T-cell (primary cell): Measurements from ENCODE around the gene BABAM2. TPM values are rescaled to one million over a fixed set of nuclear protein-coding genes. Genes with fewer than 3 reads are reported as not detected.
"Not testable (repeated sequence)": the region's sequence is repeated elsewhere in the genome, so short reads cannot be mapped to it uniquely, and the experiment has no call there.

Experiments used
- ATAC-seq, 4 experiments: fragments of 200-7000 bp in 3 of 4; fragments of 150-1000 bp in 1 of 4; cut with Tn5 transposase; replicated peaks in 1 of 4; 1 replicate in 3 of 4; 2 replicates in 1 of 4; pipeline ENCODE4 v1.10.0; 2021; ENCODE audit warnings: moderate library complexity in 3 of 4, mild to moderate bottlenecking in 2 of 4, moderate number of reproducible peaks in 1 of 4
- CTCF ChIA-PET, 2 donors: fragments of 300-600 bp; sonication (Branson Sonifier 250); formaldehyde crosslinking; loops; one replicate each; lab custom pipeline; 2022; ENCODE audit warnings: antibody characterized with exemption in 2 of 2; lab: Charles Lee
- POLR2A ChIA-PET, 2 donors: fragments of 300-600 bp; sonication (Branson Sonifier 250); formaldehyde crosslinking; loops; one replicate each; lab custom pipeline; 2022; ENCODE audit warnings: antibody characterized with exemption in 2 of 2; lab: Charles Lee
- DNase-seq, 35 experiments: peaks; one replicate each; pipeline versions ENCODE4 v3.0.0 to v3.0.0-alpha.2; 2013 to 2023
- H3K27ac ChIP-seq: one replicate; pipeline ENCODE4 v1.5.1; 2013; ENCODE audit warnings: low read length
- H3K27me3 ChIP-seq, 2 experiments: replicated peaks in 1 of 2; 1 replicate in 1 of 2; 2 replicates in 1 of 2; pipeline versions ENCODE4 v1.6.1 to v1.7.0; 2013; ENCODE audit warnings: low read length in 1 of 2, mixed read lengths in 1 of 2; ENCODE audit not compliant: control insufficient read depth in 2 of 2, insufficient read depth in 2 of 2; ENCODE audit errors: extremely low read depth in 1 of 2
- H3K36me3 ChIP-seq, 2 donors: 1 replicate in 1 of 2; 2 replicates in 1 of 2; pipeline versions ENCODE4 v1.6.1 to v1.7.0; 2013; ENCODE audit warnings: low read length in 1 of 2; ENCODE audit not compliant: control insufficient read depth in 2 of 2, insufficient read depth in 1 of 2; ENCODE audit errors: extremely low read depth in 1 of 2
- H3K4me1 ChIP-seq, 2 experiments: 1 replicate in 1 of 2; 2 replicates in 1 of 2; pipeline versions ENCODE4 v1.6.1 to v1.7.0; 2013; ENCODE audit warnings: low read length in 2 of 2, mixed read lengths in 1 of 2; ENCODE audit not compliant: insufficient read depth in 2 of 2, control insufficient read depth in 1 of 2; ENCODE audit errors: extremely low read depth in 1 of 2
- H3K4me3 ChIP-seq, 2 donors: 1 replicate in 1 of 2; 2 replicates in 1 of 2; pipeline versions ENCODE4 v1.5.1 to v1.7.0; 2013; ENCODE audit warnings: mild to moderate bottlenecking in 2 of 2, low read length in 1 of 2, moderate library complexity in 1 of 2; ENCODE audit not compliant: control insufficient read depth in 1 of 2; ENCODE audit errors: extremely low read depth in 1 of 2
- H3K9me3 ChIP-seq: 2 replicates; pipeline ENCODE4 v1.7.0; 2013
- H3K27ac Mint-ChIP-seq, 2 donors: one replicate each; pipeline ENCODE4 v1.8.0; 2020 to 2021; ENCODE audit warnings: mild to moderate bottlenecking in 2 of 2, mixed read lengths in 2 of 2
- H3K27me3 Mint-ChIP-seq, 2 donors: one replicate each; pipeline ENCODE4 v1.8.0; 2021 to 2022; ENCODE audit warnings: mixed read lengths in 2 of 2
- H3K36me3 Mint-ChIP-seq: one replicate; pipeline ENCODE4 v1.8.0; 2021; ENCODE audit warnings: mixed read lengths
- H3K4me1 Mint-ChIP-seq, 3 donors: one replicate each; pipeline ENCODE4 v1.8.0; 2020 to 2022; ENCODE audit warnings: mixed read lengths in 3 of 3, mild to moderate bottlenecking in 1 of 3
- H3K4me3 Mint-ChIP-seq, 3 donors: one replicate each; pipeline ENCODE4 v1.8.0; 2020 to 2022; ENCODE audit warnings: mild to moderate bottlenecking in 3 of 3, mixed read lengths in 3 of 3, moderate library complexity in 3 of 3
- H3K9me3 Mint-ChIP-seq, 3 donors: one replicate each; pipeline ENCODE4 v1.8.0; 2020 to 2022; ENCODE audit warnings: mixed read lengths in 3 of 3
- WGBS: methylation state at CpG from one replicate; pipeline ENCODE4 v1.1.5; 2013; ENCODE audit warnings: missing lambda C conversion rate; ENCODE audit not compliant: insufficient coverage; 5-methylcytosine and 5-hydroxymethylcytosine counted together
- total RNA-seq, 35 experiments: library from RNA in 6 of 35; stranded (reverse) in 6 of 35; fragments of 120-200 nt in 1 of 35; gene quantifications; one replicate each; pipeline versions ENCODE4 v1.2.1 to v1.2.4 and lab custom pipeline; 2013 to 2026

BABAM2 gene
- total RNA-seq, 5 donors from 2014 or later (not counting 1 experiment from before 2014, with no cell fraction given), result 28.4 to 45.2 (median 37.4) TPM

DNA sequence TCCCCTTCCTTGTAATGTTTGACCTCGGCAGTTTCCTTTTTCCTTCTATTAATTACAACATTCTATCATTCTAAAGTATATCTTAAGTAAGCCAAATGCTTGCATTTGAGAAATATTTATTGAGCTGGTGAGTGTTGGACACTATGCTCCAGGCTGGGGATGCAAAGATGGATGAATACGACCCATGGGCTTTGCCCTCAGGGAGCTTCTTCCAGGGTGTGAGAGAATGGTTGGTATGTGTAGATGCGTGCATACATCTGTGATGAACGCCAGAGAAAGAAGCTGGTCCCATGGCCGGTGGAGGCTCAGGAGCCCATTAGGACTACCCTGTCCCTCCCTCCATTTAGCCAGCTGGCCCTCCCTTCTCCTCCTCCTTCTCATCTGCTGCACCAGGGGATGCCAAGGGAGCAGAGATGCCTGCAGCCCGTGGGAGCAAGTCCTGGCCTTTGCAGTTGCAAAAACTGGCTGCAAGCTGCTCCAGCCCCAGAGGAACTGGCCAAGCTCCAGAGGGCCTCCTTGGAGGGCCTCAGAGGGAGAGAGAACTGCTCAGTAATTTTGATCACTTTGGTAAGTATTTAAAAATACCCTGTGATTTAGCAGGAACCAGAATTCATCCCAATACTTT lies 436.5 kb downstream of the BABAM2 start:
- H3K36me3 ChIP-seq, result no peaks in the 10 kb centered on the region
- H3K9me3 ChIP-seq, result no peaks in the 10 kb centered on the region
- H3K4me1 Mint-ChIP-seq, result peaks cover 4 to 16% (median 4%) of the 10 kb centered on the region in 3 donors
- no peak overlapping the region for H3K27ac ChIP-seq
- POLR2A ChIA-PET, result interaction anchor here in 1 of 2 donors (0.5 kb wide), 1 partner anchor 74 kb away, joined by 3 read pairs; no protein-coding TSS in a partner anchor
- ATAC-seq (no peak), DNase-seq (no peak)
- H3K27me3 ChIP-seq, result no peaks in the 10 kb centered on the region
- H3K9me3 Mint-ChIP-seq, result no peaks in the 10 kb centered on the region
- CTCF ChIA-PET, result no interaction called here
- H3K27me3 Mint-ChIP-seq, result no peaks in the 10 kb centered on the region
- H3K4me1 ChIP-seq, result no peaks in the 10 kb centered on the region
- H3K4me3 ChIP-seq, result no peak overlapping the region
- WGBS, result 86% methylated on average over 2 of the region's 6 CpGs
- H3K36me3 Mint-ChIP-seq, result peaks cover 36% of the 10 kb centered on the region
- H3K4me3 Mint-ChIP-seq, result no peak overlapping the region
- no peak overlapping the region for H3K27ac Mint-ChIP-seq

DNA sequence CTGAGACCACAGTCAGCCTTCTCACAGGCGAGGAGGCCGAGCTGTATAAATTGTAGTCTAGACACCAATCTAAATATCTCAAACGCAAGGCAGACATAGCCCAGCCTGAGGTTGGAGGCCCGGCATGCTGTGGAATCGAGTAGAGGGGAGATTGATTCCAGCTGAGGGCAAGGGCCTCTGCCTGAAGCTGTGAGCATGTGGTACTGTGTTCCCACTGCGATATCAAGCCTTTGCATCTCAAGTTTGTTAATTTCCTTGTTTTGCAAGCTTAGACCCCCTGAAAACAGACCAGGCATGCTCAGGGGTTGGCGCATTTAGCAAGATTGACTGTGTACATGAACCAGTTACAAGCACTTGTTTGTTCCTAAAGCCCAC lies 437.0 kb downstream of the BABAM2 start:
- H3K4me1 Mint-ChIP-seq, result peaks cover 4 to 16% (median 4%) of the 10 kb centered on the region in 3 donors
- Histone ChIP-seq H3K27me3 (no peaks in the 10 kb centered on the region), H3K4me3 (no peak overlapping the region), H3K4me1 (no peaks in the 10 kb centered on the region), H3K36me3 (no peaks in the 10 kb centered on the region), H3K27ac (no peak overlapping the region), H3K9me3 (no peaks in the 10 kb centered on the region)
- CTCF ChIA-PET, result no interaction called here
- no peaks in the 10 kb centered on the region for H3K9me3 Mint-ChIP-seq
- DNase-seq, result no peak
- POLR2A ChIA-PET, result no interaction called here
- ATAC-seq, result no peak
- H3K27ac Mint-ChIP-seq, result no peak overlapping the region
- H3K4me3 Mint-ChIP-seq, result no peak overlapping the region
- no peaks in the 10 kb centered on the region for H3K27me3 Mint-ChIP-seq
- WGBS, result 94% methylated on average over 2 of the region's 7 CpGs
- peaks cover 36% of the 10 kb centered on the region for H3K36me3 Mint-ChIP-seq

DNA sequence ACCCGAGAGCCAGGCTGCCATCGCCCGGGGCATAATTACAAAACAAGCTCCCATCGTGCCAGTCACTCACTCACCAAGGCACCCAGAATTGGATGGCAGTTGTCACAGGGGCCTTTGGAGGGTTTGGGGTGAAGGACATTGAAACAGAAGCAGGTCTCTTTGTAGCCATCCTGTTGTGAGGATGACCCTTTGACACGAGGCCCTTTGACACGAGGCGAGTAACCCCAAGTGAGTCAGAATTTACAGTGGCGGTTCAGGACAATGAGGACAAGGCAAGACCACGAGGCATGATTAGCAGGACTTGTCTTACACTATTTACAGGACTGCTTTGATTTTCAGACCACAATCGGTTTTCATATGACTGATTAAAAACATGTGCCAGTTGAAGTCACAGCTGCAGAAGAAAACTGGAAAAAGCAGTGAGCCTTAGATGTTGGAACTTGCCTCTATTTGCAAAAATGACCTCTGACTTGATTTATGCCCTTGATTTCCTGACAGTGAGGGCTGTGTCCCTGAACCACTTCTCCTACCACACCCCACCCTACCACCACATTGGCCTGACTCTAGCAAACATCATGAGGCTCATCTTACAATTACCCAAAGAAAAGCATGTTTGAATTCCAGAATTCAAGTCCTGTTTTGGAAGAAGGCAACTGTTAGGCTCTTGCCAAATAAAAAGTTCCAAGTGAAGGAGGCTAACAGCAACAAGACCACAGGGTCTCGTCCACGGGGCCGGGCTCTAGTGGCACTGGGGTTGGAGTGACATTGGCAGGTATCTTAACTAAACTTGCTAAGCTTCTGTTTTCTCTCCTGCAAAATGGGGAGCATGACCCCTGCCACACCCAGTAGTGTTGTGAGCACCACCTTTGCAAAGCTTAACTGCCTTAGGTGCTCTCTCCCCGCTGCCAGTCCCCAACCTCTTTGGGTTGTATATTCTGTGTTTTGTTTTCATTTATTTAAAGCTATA lies 437.7 kb downstream of the BABAM2 start:
- no peak for DNase-seq
- POLR2A ChIA-PET, result no interaction called here
- Histone ChIP-seq H3K4me3 (no peak overlapping the region), H3K27me3 (no peaks in the 10 kb centered on the region), H3K9me3 (no peaks in the 10 kb centered on the region), H3K4me1 (no peaks in the 10 kb centered on the region), H3K36me3 (no peaks in the 10 kb centered on the region), H3K27ac (no peak overlapping the region)
- peaks cover 36% of the 10 kb centered on the region for H3K36me3 Mint-ChIP-seq
- H3K4me3 Mint-ChIP-seq, result no peak overlapping the region
- ATAC-seq, result no peak
- peaks cover 4 to 16% (median 4%) of the 10 kb centered on the region in 3 donors for H3K4me1 Mint-ChIP-seq
- H3K9me3 Mint-ChIP-seq, result no peaks in the 10 kb centered on the region
- H3K27ac Mint-ChIP-seq, result no peak overlapping the region
- CTCF ChIA-PET, result no interaction called here
- WGBS, result 76% methylated on average over 10 of the region's 14 CpGs
- H3K27me3 Mint-ChIP-seq, result no peaks in the 10 kb centered on the region

DNA sequence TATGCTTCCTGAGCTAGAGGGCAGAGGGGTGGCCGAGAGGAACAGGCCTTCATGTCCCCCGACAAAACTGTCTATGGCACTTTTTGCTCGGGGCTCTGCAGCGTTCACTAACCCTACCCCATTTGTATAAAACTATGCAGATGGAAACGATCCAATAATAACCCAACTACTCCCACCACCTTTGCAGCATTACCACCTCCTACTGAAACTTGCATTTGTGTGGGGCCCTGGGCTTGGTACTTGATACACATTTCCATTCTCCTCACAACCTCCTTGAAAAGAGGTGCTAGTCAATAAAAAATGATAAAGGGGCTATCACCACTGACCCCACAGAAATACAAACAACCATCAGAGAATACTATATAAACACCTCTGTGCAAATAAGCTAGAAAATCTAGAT lies 438.7 kb downstream of the BABAM2 start:
- Histone ChIP-seq H3K4me3 (no peak overlapping the region), H3K27me3 (no peaks in the 10 kb centered on the region), H3K4me1 (no peaks in the 10 kb centered on the region), H3K36me3 (no peaks in the 10 kb centered on the region), H3K9me3 (no peaks in the 10 kb centered on the region), H3K27ac (no peak overlapping the region)
- H3K9me3 Mint-ChIP-seq, result no peaks in the 10 kb centered on the region
- no peak for DNase-seq
- no peaks in the 10 kb centered on the region for H3K27me3 Mint-ChIP-seq
- ChIA-PET POLR2A (interaction anchor here in 1 of 2 donors (0.5 kb wide), 1 partner anchor 16 kb away, joined by 5 read pairs; no protein-coding TSS in a partner anchor), CTCF (no interaction called here)
- H3K4me1 Mint-ChIP-seq, result peaks cover 4 to 11% (median 4%) of the 10 kb centered on the region in 3 donors
- ATAC-seq, result no peak
- no peak overlapping the region for H3K27ac Mint-ChIP-seq
- WGBS, result 79% methylated on average over 3 of the region's 5 CpGs
- H3K36me3 Mint-ChIP-seq, result peaks cover 36% of the 10 kb centered on the region
- H3K4me3 Mint-ChIP-seq, result no peak overlapping the region

DNA sequence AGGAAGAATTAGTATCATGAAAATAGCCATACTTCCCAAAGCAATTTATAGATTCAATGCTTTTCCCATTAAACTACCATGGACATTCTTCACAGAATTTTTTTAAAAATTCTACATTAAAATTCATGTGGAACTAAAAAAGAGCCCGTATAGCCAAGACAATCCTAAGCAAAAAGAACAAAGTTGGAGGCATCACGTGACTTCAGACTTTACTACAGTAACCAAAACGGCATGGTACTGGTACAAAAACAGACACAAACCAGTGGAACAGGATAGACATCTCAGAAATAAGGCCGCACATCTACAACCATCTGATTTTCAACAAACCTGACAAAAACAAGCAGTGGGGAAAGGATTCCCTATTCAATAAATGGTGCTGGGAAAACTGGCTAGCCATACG lies 440.2 kb downstream of the BABAM2 start:
- WGBS, result no CpG with 5 or more reads among the region's 5 CpGs
- peaks cover 36% of the 10 kb centered on the region for H3K36me3 Mint-ChIP-seq
- POLR2A ChIA-PET, H3K27ac Mint-ChIP-seq, H3K4me1 ChIP-seq, H3K4me3 ChIP-seq, CTCF ChIA-PET, H3K9me3 Mint-ChIP-seq, H3K4me1 Mint-ChIP-seq, ATAC-seq, H3K36me3 ChIP-seq, H3K4me3 Mint-ChIP-seq, H3K27ac ChIP-seq, H3K27me3 ChIP-seq, H3K27me3 Mint-ChIP-seq, DNase-seq, H3K9me3 ChIP-seq: not testable (repeated sequence)

DNA sequence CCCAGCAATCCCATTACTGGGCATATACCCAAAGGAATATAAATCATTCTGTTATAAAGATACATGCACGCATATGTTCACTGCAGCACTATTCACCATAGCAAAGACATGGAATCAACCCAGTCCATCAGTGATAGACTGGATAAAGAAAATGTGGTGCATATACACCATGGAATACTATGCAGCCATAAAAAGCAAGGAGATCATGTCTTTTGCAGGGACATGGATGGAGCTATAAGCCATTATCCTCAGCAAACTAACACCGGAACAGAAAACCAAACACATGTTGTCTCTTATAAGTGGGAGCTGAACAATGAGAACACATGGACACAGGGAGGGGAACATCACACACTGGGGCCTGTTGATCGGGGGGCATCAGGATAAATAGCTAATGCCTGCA lies 441.3 kb downstream of the BABAM2 start:
- H3K36me3 ChIP-seq, H3K27me3 ChIP-seq, H3K4me3 ChIP-seq, H3K9me3 Mint-ChIP-seq, H3K9me3 ChIP-seq, H3K4me3 Mint-ChIP-seq, DNase-seq, ATAC-seq, H3K27me3 Mint-ChIP-seq, POLR2A ChIA-PET, CTCF ChIA-PET, H3K27ac ChIP-seq, H3K4me1 ChIP-seq, H3K27ac Mint-ChIP-seq: not testable (repeated sequence)
- H3K36me3 Mint-ChIP-seq, result peaks cover 36% of the 10 kb centered on the region
- 100% methylated on average over 1 of the region's 3 CpGs for WGBS
- H3K4me1 Mint-ChIP-seq, result peaks cover 0 to 10% (median 2%) of the 10 kb centered on the region in 3 donors
